Activated CD4-positive, alpha-beta T cell treated with anti-CD3 and anti-CD28 coated beads for 4 hours (primary cell): ENCODE measurements around the gene POMC.
"Not testable (repeated sequence)": the region's sequence is repeated elsewhere in the genome, so short reads cannot be mapped to it uniquely, and the experiment has no call there.

Source experiments
- DNase-seq, 2 donors: peaks; one replicate each; pipeline ENCODE4 v3.0.0-alpha.2; 2020

The POMC gene

GRCh38 chr2:25168256-25169072 is at the start of gene POMC:
POMC (minus strand) TSS chr2:25168580; CDS start chr2:25164772, 3,808 bp downstream.
- peak; percentile 19 for DNase-seq

- DNase-seq = no peak
These were observed 49.7 kb upstream of the POMC start for GRCh38 chr2:25218100-25218499.

GRCh38 chr2:25215948-25216679 is 47.7 kb upstream of the POMC start:
- peak; percentile 78 to 79 for DNase-seq

- DNase-seq = no peak
These were observed 46.9 kb upstream of the POMC start for GRCh38 chr2:25215232-25215631.

- no peak for DNase-seq
These were observed 44.8 kb upstream of the POMC start for GRCh38 chr2:25213229-25213628.

- not testable (repeated sequence) for DNase-seq
These were observed 42.5 kb upstream of the POMC start for GRCh38 chr2:25210923-25211322.

- DNase-seq = no peak
These were observed 38.7 kb upstream of the POMC start for GRCh38 chr2:25207078-25207545.

GRCh38 chr2:25204190-25204838 is 35.9 kb upstream of the POMC start:
- no peak for DNase-seq

GRCh38 chr2:25202275-25202674 is 33.9 kb upstream of the POMC start:
- no peak for DNase-seq

GRCh38 chr2:25201794-25202193 is 33.4 kb upstream of the POMC start:
- DNase-seq = no peak

- no peak for DNase-seq
These were observed 32.9 kb upstream of the POMC start for GRCh38 chr2:25201265-25201664.

GRCh38 chr2:25198576-25198975 is 30.2 kb upstream of the POMC start:
- no peak for DNase-seq

GRCh38 chr2:25198209-25198525 is 29.8 kb upstream of the POMC start:
- no peak for DNase-seq

GRCh38 chr2:25197336-25198208 is 29.2 kb upstream of the POMC start:
- no peak for DNase-seq

GRCh38 chr2:25194576-25195122 is 26.3 kb upstream of the POMC start:
- no peak for DNase-seq

- no peak for DNase-seq
These were observed 22.2 kb upstream of the POMC start for GRCh38 chr2:25190536-25190935.

GRCh38 chr2:25188405-25188804 is 20.0 kb upstream of the POMC start:
- DNase-seq = no peak

- no peak for DNase-seq
These were observed 19.5 kb upstream of the POMC start for GRCh38 chr2:25187729-25188350.

- no peak for DNase-seq
These were observed 15.9 kb upstream of the POMC start for GRCh38 chr2:25184254-25184653.

- no peak for DNase-seq
These were observed 10.6 kb upstream of the POMC start for GRCh38 chr2:25178976-25179375.

- no peak for DNase-seq
These were observed 8.8 kb upstream of the POMC start for GRCh38 chr2:25177211-25177611.
